Heart right ventricle (tissue), 16 donors: ENCODE results near the gene THSD7B. TPM values are rescaled to one million over a fixed set of nuclear protein-coding genes. Genes with fewer than 3 reads are reported as not detected.
A peak's percentile ranks its signal among the peaks of the same experiment; 100 is the strongest.

ENCODE experiments used
- ATAC-seq, 8 donors: fragments of 200-7000 bp; cut with Tn5 transposase; one replicate each; pipeline ENCODE4 v1.9.1; 2020; ENCODE audit warnings: mild to moderate bottlenecking in 8 of 8, moderate library complexity in 8 of 8, moderate number of reproducible peaks in 1 of 8
- DNase-seq, 2 donors: peaks; one replicate each; pipeline ENCODE4 v3.0.0-alpha.2; 2020
- H3K27ac ChIP-seq, 10 donors: fragments of 200-600 bp; sonication (generic) in 2 of 10; one replicate each; pipeline versions ENCODE4 v1.5.0 to v1.8.0; 2020 to 2022; ENCODE audit warnings: mild to moderate bottlenecking in 3 of 10
- H3K27me3 ChIP-seq, 7 donors: fragments of 200-600 bp; one replicate each; pipeline ENCODE4 v1.8.0; 2021 to 2022; ENCODE audit warnings: mild to moderate bottlenecking in 2 of 7
- H3K36me3 ChIP-seq, 9 donors: fragments of 200-600 bp; sonication (generic) in 1 of 9; one replicate each; pipeline versions ENCODE4 v1.5.0 to v1.8.0; 2020 to 2022; ENCODE audit warnings: mild to moderate bottlenecking in 2 of 9
- H3K4me1 ChIP-seq, 9 donors: fragments of 200-600 bp; sonication (generic) in 1 of 9; one replicate each; pipeline versions ENCODE4 v1.5.0 to v1.8.0; 2020 to 2022; ENCODE audit warnings: mild to moderate bottlenecking in 4 of 9
- H3K4me3 ChIP-seq, 10 donors: fragments of 200-600 bp; sonication (generic) in 2 of 10; one replicate each; pipeline versions ENCODE4 v1.5.0 to v1.8.0; 2020 to 2022; ENCODE audit warnings: mild to moderate bottlenecking in 7 of 10, moderate library complexity in 2 of 10
- H3K9me3 ChIP-seq, 11 donors: fragments of 200-600 bp in 10 of 11; sonication (generic) in 2 of 11; one replicate each; pipeline versions ENCODE4 v1.5.0 to v1.8.0; 2013 to 2022; ENCODE audit warnings: mild to moderate bottlenecking in 2 of 11, control low read depth in 1 of 11, moderate library complexity in 1 of 11
- CTCF ChIP-seq, 9 donors: fragments of 200-600 bp; sonication (generic) in 2 of 9; IDR thresholded peaks; one replicate each; pipeline versions ENCODE4 v1.5.0 to v1.8.0; 2021 to 2022; ENCODE audit warnings: antibody characterized with exemption in 9 of 9, mild to moderate bottlenecking in 5 of 9, moderate library complexity in 1 of 9
- WGBS, 2 donors: extraction: QIAGEN DNeasy Blood & Tissue Kit; methylation state at CpG; one replicate each; pipeline ENCODE4 v1.1.7; 2013; ENCODE audit warnings: inconsistent platforms in 1 of 2; 5-methylcytosine and 5-hydroxymethylcytosine counted together
- intact Hi-C, 10 donors: fragments of 100-400 bp; cut with DNase I; formaldehyde crosslinking; loops; one replicate each; pipeline versions ENCODE4 v1.11.1 to v1.14.2; 2022
- polyA plus RNA-seq, 2 donors: library from polyadenylated mRNA; stranded (reverse); fragments of 200-250 nt; gene quantifications; one replicate each; pipeline ENCODE4 v1.2.3, GENCODE V29; 2013
- total RNA-seq, 10 donors: library from RNA; stranded (reverse); fragmentation: NEBNext Ultra II Directional in 3 of 10; extraction: Animal tissue kit (Norgen Biotek cat#: 25700) in 3 of 10; gene quantifications; one replicate each; pipeline versions ENCODE4 v1.2.1 to v1.2.4, GENCODE V29; 2021 to 2023
- donor health status: Arrhythmogenic right ventricular cardiomyopathy.
- donor health status: ischemic (EF 13 %, LVEDD 7.1; RV severe dilation, severe dysfunction).
- donor health status: healthy with polysubstance abuse.
- donor health status: DM: no; HTN: yes; CAD: no.
- donor health status: DM: no; HTN: no; CAD: no.
- donor health status: ischemic (EF 25% LVEDD 6.9; RV normal size, moderate dysfunction).
- donor health status: ischemic (EF 25% LVEDD 5.7; RV mildly dilated, moderate dysfunction).
- donor health status: healthy.
- donor health status: DM: yes; HTN: yes; CAD: no.
- donor health status: Ischemic cardiomyopathy.
- donor health status: ischemic (EF 35%, LVEDD 5.7; RV mildly dilated, moderate dysfunction).
- donor health status: nonischemic (EF 11% LVEDD 7.7; RV severe dilation, severe dysfunction).
- donor health status: DM: yes; HTN: yes; CAD: no.
- donor health status: PGD.
- donor health status: ischemic (EF 29% LVEDD 5.4; RV normal size, mild dysfunction).
- donor health status: nonischemic (EF 23%, LVEDD 6.1; RV moderate dilation, normal function).

The THSD7B gene
- total and polyA plus RNA-seq, 12 donors: 0.01 to 0.39 (median 0.18) TPM

GRCh38 chr2:137715731-137716191 lies 950.4 kb downstream of the THSD7B start:
- WGBS, 2 donors: 78 to 88% methylated on average over 17 of the region's 17 CpGs
- peak in 1 of 2 donors; percentile 3 for DNase-seq
- intact Hi-C loops: loop anchor here in 1 of 10 donors (10.0 kb wide), 1 partner anchor 419 kb away; no protein-coding TSS in a partner anchor

GRCh38 chr2:137718786-137719185 lies 953.4 kb downstream of the THSD7B start:
- H3K36me3 ChIP-seq: no peaks in the 10 kb centered on the region
- intact Hi-C loops: loop anchor here in 1 of 10 donors (10.0 kb wide), 1 partner anchor 416 kb away; no protein-coding TSS in a partner anchor
- H3K27me3 ChIP-seq: no peaks in the 10 kb centered on the region
- no peak overlapping the region for H3K4me3 ChIP-seq
- 83 to 86% methylated on average over 3 of the region's 3 CpGs for WGBS, 2 donors
- H3K9me3 ChIP-seq: peaks cover 0 to 49% (median 5%) of the 10 kb centered on the region in 11 donors
- DNase-seq: no peak
- no peak for ATAC-seq
- TF ChIP-seq CTCF (IDR thresholded peaks at IDR 0.05): no peak
- H3K27ac ChIP-seq: no peak overlapping the region
- no peaks in the 10 kb centered on the region for H3K4me1 ChIP-seq

More at GRCh38 chr2:137715731-137716191, 950.4 kb downstream of the THSD7B start:
- H3K4me3 ChIP-seq: no peak overlapping the region
- peaks cover 0 to 47% (median 7%) of the 10 kb centered on the region in 11 donors for H3K9me3 ChIP-seq
- H3K4me1 ChIP-seq: no peaks in the 10 kb centered on the region
- H3K36me3 ChIP-seq: no peaks in the 10 kb centered on the region
- ATAC-seq: no peak
- H3K27ac ChIP-seq: no peak overlapping the region
- TF ChIP-seq CTCF (IDR thresholded peaks at IDR 0.05): no peak
- H3K27me3 ChIP-seq: no peaks in the 10 kb centered on the region

GRCh38 chr2:137721733-137722132 lies 956.4 kb downstream of the THSD7B start:
- no peak for TF ChIP-seq CTCF (IDR thresholded peaks at IDR 0.05)
- 98 to 100% methylated on average over 1 of the region's 1 CpG for WGBS, 2 donors
- DNase-seq (no peak), ATAC-seq (no peak)
- Histone ChIP-seq H3K27ac (no peak overlapping the region), H3K9me3 (peaks cover 0 to 35% (median 3%) of the 10 kb centered on the region in 11 donors), H3K4me3 (no peak overlapping the region), H3K36me3 (no peaks in the 10 kb centered on the region), H3K4me1 (no peaks in the 10 kb centered on the region), H3K27me3 (no peaks in the 10 kb centered on the region)
- intact Hi-C loops: no loop called here

GRCh38 chr2:137724912-137725311 lies 959.6 kb downstream of the THSD7B start:
- WGBS, 2 donors: 72 to 79% methylated on average over 2 of the region's 2 CpGs
- intact Hi-C loops: no loop called here
- no peak for ATAC-seq
- H3K36me3 ChIP-seq: no peaks in the 10 kb centered on the region
- no peaks in the 10 kb centered on the region for H3K27me3 ChIP-seq
- no peaks in the 10 kb centered on the region for H3K4me1 ChIP-seq
- H3K9me3 ChIP-seq: peaks cover 0 to 23% (median 0%) of the 10 kb centered on the region in 11 donors
- no peak for DNase-seq
- no peak overlapping the region for H3K4me3 ChIP-seq
- no peak overlapping the region for H3K27ac ChIP-seq
- no peak for TF ChIP-seq CTCF (IDR thresholded peaks at IDR 0.05)
